Testis (tissue), 2 donors: Measurements from ENCODE around the gene L3MBTL4.
"Not testable (repeated sequence)": the region's sequence is repeated elsewhere in the genome, so short reads cannot be mapped to it uniquely, and the experiment has no call there.

Experiments used
- CTCF ChIP-seq, 3 experiments: fragments of 450-650 bp in 2 of 3; fragments of 200-600 bp in 1 of 3; sonication (generic) in 1 of 3; IDR thresholded peaks; one replicate each; pipeline ENCODE4 v1.5.1; 2016 to 2019; ENCODE audit warnings: antibody characterized with exemption in 3 of 3, mild to moderate bottlenecking in 2 of 3, moderate library complexity in 1 of 3
- POLR2A ChIP-seq: fragments of 450-650 bp; IDR thresholded peaks from one replicate; pipeline ENCODE4 v1.6.1; 2017; ENCODE audit warnings: antibody characterized with exemption, mild to moderate bottlenecking, moderate library complexity

- TF ChIP-seq POLR2A; CTCF (IDR thresholded peaks at IDR 0.05): not testable (repeated sequence)
Measured at GRCh38 chr18:6272144-6272543, 142.6 kb downstream of the L3MBTL4 start.
